ENCODE results near the gene PIMREG. TPM values are rescaled to one million over a fixed set of nuclear protein-coding genes. Genes with fewer than 3 reads are reported as not detected.
"Not testable (repeated sequence)": the region's sequence is repeated elsewhere in the genome, so short reads cannot be mapped to it uniquely, and the experiment has no call there.

The PIMREG gene
- total RNA-seq, 2 donors from 2014 or later: 4.3 to 26.0 TPM

GRCh38 chr17:6480303-6480675, 36.0 kb downstream of the PIMREG start:
- no peaks in the 10 kb centered on the region for H3K36me3 ChIP-seq
- no peaks in the 10 kb centered on the region for H3K4me1 ChIP-seq
- H3K9me3 ChIP-seq: no peaks in the 10 kb centered on the region
- no peak for TF ChIP-seq CTCF (IDR thresholded peaks at IDR 0.05)
- no peaks in the 10 kb centered on the region for H3K27me3 ChIP-seq
- intact Hi-C loops (cut with DNase I): no loop called here
- no peak overlapping the region for H3K27ac ChIP-seq
- H3K9ac ChIP-seq (ENCODE audit: low read depth in 2 of 2, low read length in 2 of 2): no peak overlapping the region
- DNase-seq: no peak
- H3K4me3 ChIP-seq: no peak overlapping the region

DNA sequence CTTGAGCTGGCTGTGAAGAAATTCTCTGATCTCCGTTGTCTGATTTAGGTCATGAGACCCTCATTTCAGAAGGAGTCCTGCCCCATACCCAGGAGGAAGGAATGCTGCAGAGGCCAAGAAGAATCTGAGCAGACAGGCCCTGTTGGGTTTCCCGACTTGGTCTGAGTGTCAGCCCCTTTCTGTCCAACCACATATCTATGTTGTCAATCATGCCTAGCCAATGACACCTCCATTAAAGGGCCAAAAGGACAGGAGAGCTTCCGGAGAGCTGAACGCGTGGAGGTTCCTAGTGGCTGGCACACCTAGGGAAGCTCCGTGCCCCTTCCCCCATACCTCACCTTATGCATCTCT, 37.8 kb downstream of the PIMREG start:
- Histone ChIP-seq H3K9ac (ENCODE audit: low read depth in 2 of 2, low read length in 2 of 2) (no peak overlapping the region), H3K36me3 (no peaks in the 10 kb centered on the region)
- intact Hi-C loops (cut with DNase I): no loop called here

DNA sequence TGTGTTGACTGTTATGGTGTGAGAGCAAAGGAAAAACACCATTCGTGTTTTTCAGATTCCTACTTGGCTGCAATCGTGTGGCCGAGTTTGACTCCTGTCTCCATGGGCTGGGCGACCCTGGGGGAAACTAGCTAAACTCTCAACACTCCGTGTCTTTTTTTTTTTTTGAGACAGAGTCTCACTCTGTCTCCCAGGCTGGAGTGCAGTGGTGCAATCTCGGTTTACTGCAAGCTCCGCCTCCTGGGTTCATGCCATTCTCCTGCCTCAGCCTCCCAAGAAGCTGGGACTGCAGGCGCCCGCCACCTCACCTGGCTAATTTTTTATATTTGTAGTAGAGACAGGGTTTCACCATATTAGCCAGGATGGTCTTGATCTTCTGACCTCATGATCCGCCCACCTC, 38.5 kb downstream of the PIMREG start:
- H3K9ac ChIP-seq (ENCODE audit: low read depth in 2 of 2, low read length in 2 of 2); H3K4me1 ChIP-seq; H3K36me3 ChIP-seq; DNase-seq; H3K4me3 ChIP-seq; H3K27ac ChIP-seq; intact Hi-C loops (cut with DNase I); H3K27me3 ChIP-seq; H3K9me3 ChIP-seq: not testable (repeated sequence)

More for the DNA sequence above, 37.8 kb downstream of the PIMREG start:
- Histone ChIP-seq H3K9me3 (no peaks in the 10 kb centered on the region), H3K4me1 (no peaks in the 10 kb centered on the region), H3K4me3 (no peak overlapping the region), H3K27me3 (no peaks in the 10 kb centered on the region), H3K27ac (no peak overlapping the region)
- no peak for DNase-seq
- no peak for TF ChIP-seq CTCF (IDR thresholded peaks at IDR 0.05)

DNA sequence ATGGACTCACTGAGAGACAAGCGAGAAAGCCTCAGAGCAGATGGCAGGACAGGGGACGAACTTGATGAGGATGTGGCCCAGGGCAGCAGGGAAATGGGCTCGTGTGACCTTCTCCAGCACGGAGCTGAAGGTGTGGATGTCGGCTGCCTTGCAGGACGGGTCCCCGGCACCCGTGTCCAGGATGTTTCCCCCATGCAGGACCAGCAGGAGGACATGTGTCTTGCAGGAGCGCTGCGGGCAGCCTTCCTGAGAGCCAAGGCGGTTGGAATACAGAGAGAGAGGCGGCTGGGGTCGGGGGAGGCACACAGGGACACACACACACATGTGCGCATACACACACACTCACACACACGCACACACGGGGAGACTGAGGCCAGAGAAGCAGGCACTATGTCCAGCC, 39.3 kb downstream of the PIMREG start:
- no peak overlapping the region for H3K9ac ChIP-seq (ENCODE audit: low read depth in 2 of 2, low read length in 2 of 2)
- no peak for TF ChIP-seq CTCF (IDR thresholded peaks at IDR 0.05)
- intact Hi-C loops (cut with DNase I): no loop called here
- H3K4me1 ChIP-seq: no peaks in the 10 kb centered on the region
- no peaks in the 10 kb centered on the region for H3K27me3 ChIP-seq
- H3K4me3 ChIP-seq: no peak overlapping the region
- no peak overlapping the region for H3K27ac ChIP-seq
- no peak for DNase-seq
- H3K9me3 ChIP-seq: no peaks in the 10 kb centered on the region
- no peaks in the 10 kb centered on the region for H3K36me3 ChIP-seq

DNA sequence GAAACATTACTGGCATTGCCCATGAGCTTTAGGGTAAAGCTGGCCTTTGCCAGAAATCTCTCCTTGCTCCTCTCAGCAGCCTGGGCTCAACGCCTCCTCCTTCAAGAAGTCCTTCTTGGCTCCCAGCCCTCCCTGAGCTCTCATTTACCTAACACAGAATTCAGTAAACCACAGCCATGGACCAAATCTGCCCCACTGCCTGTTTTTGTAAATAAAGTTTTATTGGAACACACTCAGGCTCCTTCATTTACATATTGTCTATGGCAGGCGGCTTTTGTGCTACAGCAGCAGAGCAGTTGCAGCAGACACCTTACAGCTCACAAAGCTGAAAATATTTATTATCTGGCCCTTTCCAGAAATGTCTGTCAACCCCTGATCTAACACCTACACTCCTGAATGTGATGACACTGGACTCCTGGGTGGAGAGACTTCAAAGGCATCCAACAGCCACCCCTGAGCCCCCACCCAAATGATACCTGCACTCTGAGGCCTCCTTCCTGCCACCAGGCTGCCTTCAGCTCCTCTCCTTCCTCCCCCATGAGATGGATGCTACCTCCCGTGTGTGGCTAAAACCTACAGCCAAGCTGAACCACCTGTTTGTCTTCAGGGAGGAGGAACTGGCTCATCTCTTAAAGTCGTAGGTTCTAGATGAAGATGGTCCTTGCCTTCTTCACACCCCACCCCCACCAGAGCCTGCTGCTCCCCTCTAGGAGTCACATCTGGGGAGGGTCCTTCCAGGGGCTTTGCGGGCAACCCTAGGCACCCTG, 41.6 kb downstream of the PIMREG start:
- Histone ChIP-seq H3K9me3 (no peaks in the 10 kb centered on the region), H3K27me3 (no peaks in the 10 kb centered on the region), H3K4me3 (no peak overlapping the region), H3K9ac (ENCODE audit: low read depth in 2 of 2, low read length in 2 of 2) (no peak overlapping the region), H3K4me1 (no peaks in the 10 kb centered on the region), H3K27ac (no peak overlapping the region), H3K36me3 (no peaks in the 10 kb centered on the region)
- intact Hi-C loops (cut with DNase I): no loop called here
- no peak for DNase-seq
- TF ChIP-seq CTCF (IDR thresholded peaks at IDR 0.05): no peak

DNA sequence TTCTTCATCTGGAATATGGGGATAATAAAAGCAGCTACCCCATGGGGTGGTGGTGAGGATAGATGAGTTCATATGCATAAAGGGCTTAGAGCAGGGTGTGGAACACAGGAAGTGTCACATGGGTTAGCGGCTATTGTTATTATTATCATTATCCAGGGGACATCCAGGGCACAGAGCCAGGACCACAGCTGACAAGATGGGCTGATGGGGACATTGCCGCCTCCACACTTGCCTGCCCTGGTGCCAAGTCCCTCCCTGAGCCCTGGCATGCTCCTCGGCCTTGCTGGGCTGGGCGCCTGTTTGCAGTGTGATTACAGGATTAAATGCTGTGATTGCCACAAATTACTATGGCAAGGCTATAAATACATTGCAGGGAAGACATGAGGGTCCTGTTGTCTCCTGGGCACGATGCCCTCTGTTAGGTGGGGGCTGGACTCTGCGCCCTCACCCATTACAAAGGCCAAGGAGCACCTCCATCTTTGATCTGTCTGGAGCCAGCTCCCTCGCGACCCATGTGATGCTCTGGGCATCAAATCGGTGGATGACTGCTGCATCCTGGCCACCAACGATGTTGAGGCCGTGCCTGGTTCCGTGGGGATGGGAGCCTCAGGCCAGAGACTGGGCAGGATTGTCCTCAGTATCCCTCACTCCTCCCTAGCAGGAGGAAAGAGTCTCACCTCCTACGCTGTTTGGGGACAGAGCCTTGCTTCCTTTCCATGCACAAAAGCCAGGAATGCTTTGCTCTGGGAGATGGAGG, 43.2 kb downstream of the PIMREG start:
- no peaks in the 10 kb centered on the region for H3K27me3 ChIP-seq
- no peak for DNase-seq
- no peak overlapping the region for H3K9ac ChIP-seq (ENCODE audit: low read depth in 2 of 2, low read length in 2 of 2)
- H3K4me3 ChIP-seq: no peak overlapping the region
- H3K27ac ChIP-seq: no peak overlapping the region
- H3K9me3 ChIP-seq: no peaks in the 10 kb centered on the region
- no peaks in the 10 kb centered on the region for H3K36me3 ChIP-seq
- intact Hi-C loops (cut with DNase I): no loop called here
- TF ChIP-seq CTCF (IDR thresholded peaks at IDR 0.05): no peak
- H3K4me1 ChIP-seq: no peaks in the 10 kb centered on the region
